Cardiac muscle cell (in vitro differentiated cells and primary cell): ENCODE measurements around the gene NCKAP5L. TPM values are rescaled to one million over a fixed set of nuclear protein-coding genes. Genes with fewer than 3 reads are reported as not detected.

Source experiments
- DNase-seq, 2 donors: peaks; one replicate each; pipeline versions ENCODE4 v3.0.0 to v3.0.0-alpha.2; 2010 to 2017; ENCODE audit warnings: low read depth in 1 of 2, low spot score in 1 of 2
- H3K27ac ChIP-seq: fragments of 200-600 bp; sonication (generic); 2 replicates; pipeline ENCODE4 v1.5.1; 2016
- H3K27me3 ChIP-seq: fragments of 200-600 bp; sonication (generic); 2 replicates; pipeline ENCODE4 v1.6.0; 2016; ENCODE audit warnings: control low read depth
- H3K36me3 ChIP-seq: fragments of 200-600 bp; sonication (generic); 2 replicates; pipeline ENCODE4 v1.5.1; 2016; ENCODE audit warnings: control low read depth
- H3K4me1 ChIP-seq: fragments of 200-600 bp; sonication (generic); 2 replicates; pipeline ENCODE4 v1.8.1; 2017; ENCODE audit warnings: low read depth, mild to moderate bottlenecking, mixed run types
- H3K4me3 ChIP-seq: fragments of 200-600 bp; sonication (generic); 2 replicates; pipeline ENCODE4 v1.5.1; 2016; ENCODE audit warnings: mild to moderate bottlenecking
- H3K9me3 ChIP-seq: fragments of 200-600 bp; sonication (generic); 2 replicates; pipeline ENCODE4 v1.5.1; 2017; ENCODE audit warnings: low read depth, mild to moderate bottlenecking, control low read depth
- CTCF ChIP-seq: IDR thresholded peaks from 2 replicates; pipeline ENCODE4 v1.5.1; 2012; ENCODE audit warnings: low read depth, mild to moderate bottlenecking, low read length
- polyA plus RNA-seq: library from polyadenylated mRNA; unstranded; fragments of >200 nt; fragmentation: Nextera tagmentation; extraction: Ambion mirVana; gene quantifications from 2 replicates; pipeline ENCODE4 v1.2.1, GENCODE V29; 2016
- total RNA-seq: library from RNA; depleted of rRNA; stranded (reverse); fragments of >200 nt; gene quantifications from 2 replicates; pipeline ENCODE4 v1.2.3, GENCODE V29; 2016

NCKAP5L gene
- total and polyA plus RNA-seq, 2 experiments from 2014 or later = 32.0 to 61.1 TPM

- no peak overlapping the region for H3K4me3 ChIP-seq
- no peaks in the 10 kb centered on the region for H3K9me3 ChIP-seq
- H3K27me3 ChIP-seq = no peaks in the 10 kb centered on the region
- H3K27ac ChIP-seq = no peak overlapping the region
- no peak for DNase-seq
- peaks cover 27% of the 10 kb centered on the region for H3K36me3 ChIP-seq
- H3K4me1 ChIP-seq = peaks cover 6% of the 10 kb centered on the region
- no peak for TF ChIP-seq CTCF
Observed at GRCh38 chr12:49798248-49798647, 30.0 kb downstream of the NCKAP5L start.

- no peak for TF ChIP-seq CTCF
- Histone ChIP-seq H3K4me3 (no peak overlapping the region), H3K27ac (no peak overlapping the region)
Observed at GRCh38 chr12:49797449-49797776, 30.8 kb downstream of the NCKAP5L start.

GRCh38 chr12:49796606-49797448 lies 31.4 kb downstream of the NCKAP5L start:
- no peak for TF ChIP-seq CTCF
- Histone ChIP-seq H3K27ac (no peak overlapping the region), H3K36me3 (peaks cover 27% of the 10 kb centered on the region)

More at GRCh38 chr12:49797449-49797776, 30.8 kb downstream of the NCKAP5L start:
- DNase-seq = no peak
- H3K9me3 ChIP-seq = no peaks in the 10 kb centered on the region
- H3K27me3 ChIP-seq = no peaks in the 10 kb centered on the region
- peaks cover 6% of the 10 kb centered on the region for H3K4me1 ChIP-seq
- peaks cover 25% of the 10 kb centered on the region for H3K36me3 ChIP-seq

GRCh38 chr12:49796155-49796554 lies 32.1 kb downstream of the NCKAP5L start:
- no peak overlapping the region for H3K4me3 ChIP-seq
- peaks cover 21% of the 10 kb centered on the region for H3K36me3 ChIP-seq
- H3K27me3 ChIP-seq = no peaks in the 10 kb centered on the region
- no peak overlapping the region for H3K27ac ChIP-seq
- peaks cover 6% of the 10 kb centered on the region for H3K4me1 ChIP-seq
- TF ChIP-seq CTCF = no peak
- no peak for DNase-seq
- no peaks in the 10 kb centered on the region for H3K9me3 ChIP-seq

More at GRCh38 chr12:49796606-49797448, 31.4 kb downstream of the NCKAP5L start:
- no peak overlapping the region for H3K4me3 ChIP-seq
- DNase-seq = no peak
- no peaks in the 10 kb centered on the region for H3K27me3 ChIP-seq
- H3K4me1 ChIP-seq = peaks cover 6% of the 10 kb centered on the region
- no peaks in the 10 kb centered on the region for H3K9me3 ChIP-seq

- TF ChIP-seq CTCF = no peak
- no peak overlapping the region for H3K4me3 ChIP-seq
- H3K9me3 ChIP-seq = no peaks in the 10 kb centered on the region
- no peak for DNase-seq
- no peak overlapping the region for H3K27ac ChIP-seq
- peaks cover 18% of the 10 kb centered on the region for H3K36me3 ChIP-seq
- H3K4me1 ChIP-seq = peaks cover 3% of the 10 kb centered on the region
- H3K27me3 ChIP-seq = no peaks in the 10 kb centered on the region
Observed at GRCh38 chr12:49795654-49796105, 32.5 kb downstream of the NCKAP5L start.
